GM12878 (cell line): ENCODE results near the gene DCDC2C. TPM values are rescaled to one million over a fixed set of nuclear protein-coding genes. Genes with fewer than 3 reads are reported as not detected.

Experiments
- ATAC-seq: fragments of 200-7000 bp; cut with Tn5 transposase; 3 replicates; pipeline ENCODE4 v1.9.1; 2020; ENCODE audit warnings: mild to moderate bottlenecking, moderate library complexity
- BruUV-seq: library from RNA; stranded (reverse); fragments of 400-500 nt; replicated peaks from 2 replicates; lab custom pipeline; 2021; lab: Mats Ljungman, UMichigan
- CTCF ChIA-PET: fragments of 300-600 bp; sonication (Branson Sonifier 250); formaldehyde crosslinking; extraction: SDS; loops from one replicate; lab custom pipeline; 2021; ENCODE audit warnings: inconsistent platforms; lab: Yijun Ruan, JAX
- POLR2A ChIA-PET: fragments of 350-600 bp; formaldehyde crosslinking; extraction: SDS; loops from one replicate; lab custom pipeline; 2021; ENCODE audit warnings: inconsistent platforms; lab: Charles Lee
- RAD21 ChIA-PET: fragments of 300-600 bp; sonication (Branson Sonifier 250); formaldehyde crosslinking; loops from one replicate; lab custom pipeline; 2023; ENCODE audit warnings: antibody characterized with exemption; ENCODE audit not compliant: unreplicated experiment; lab: Charles Lee
- SMC1A ChIA-PET: fragments of 300-600 bp; sonication (Branson Sonifier 250); formaldehyde crosslinking; loops from one replicate; lab custom pipeline; 2023; ENCODE audit not compliant: unreplicated experiment, uncharacterized antibody; lab: Charles Lee
- DNase-seq: peaks from one replicate; pipeline ENCODE4 v3.0.0-alpha.2; 2011; ENCODE audit warnings: low read depth, low spot score
- FAIRE-seq: peaks from 3 replicates; lab custom pipeline; 2011; peaks lifted over from hg19 to GRCh38; lab: Jason Lieb, UNC
- H2AFZ ChIP-seq: 2 replicates; pipeline ENCODE4 v1.6.0; 2011; ENCODE audit warnings: low read depth, low read length, control low read depth; ENCODE audit not compliant: control insufficient read depth
- H3K27ac ChIP-seq: 2 replicates; pipeline ENCODE4 v1.5.1; 2011; ENCODE audit warnings: control low read depth; ENCODE audit not compliant: control insufficient read depth, insufficient read depth
- H3K27me3 ChIP-seq, 2 experiments: replicated peaks in 1 of 2; 2 replicates each; pipeline versions ENCODE4 v1.6.0 to v1.6.1; 2011; ENCODE audit warnings: low read length in 1 of 2; ENCODE audit not compliant: control insufficient read depth in 2 of 2, insufficient read depth in 2 of 2
- H3K36me3 ChIP-seq, 2 experiments: 2 replicates each; pipeline ENCODE4 v1.5.1; 2011; ENCODE audit warnings: low read length in 1 of 2; ENCODE audit not compliant: control insufficient read depth in 2 of 2, insufficient read depth in 2 of 2
- H3K4me1 ChIP-seq: 2 replicates; pipeline ENCODE4 v1.6.1; 2011; ENCODE audit warnings: mild to moderate bottlenecking, low read length, moderate library complexity, mixed read lengths; ENCODE audit not compliant: control insufficient read depth, insufficient read depth
- H3K4me2 ChIP-seq: 2 replicates; pipeline ENCODE4 v1.6.0; 2011; ENCODE audit warnings: control low read depth; ENCODE audit not compliant: control insufficient read depth, insufficient read depth
- H3K4me3 ChIP-seq: fragments of 200-600 bp; sonication (generic); 2 replicates; pipeline ENCODE4 v1.5.1; 2016
- H3K79me2 ChIP-seq: 2 replicates; pipeline ENCODE4 v1.6.0; 2011; ENCODE audit warnings: low read length; ENCODE audit not compliant: control insufficient read depth, insufficient read depth
- H3K9ac ChIP-seq: 2 replicates; pipeline ENCODE4 v1.8.0; 2011; ENCODE audit warnings: low read length, control low read depth, mixed read lengths; ENCODE audit not compliant: control insufficient read depth, insufficient read depth
- H3K9me3 ChIP-seq: replicated peaks from 3 replicates; pipeline ENCODE4 v1.5.1; 2011; ENCODE audit warnings: mild to moderate bottlenecking, low read length; ENCODE audit not compliant: control insufficient read depth, insufficient read depth
- H4K20me1 ChIP-seq: 2 replicates; pipeline ENCODE4 v1.6.0; 2011; ENCODE audit not compliant: control insufficient read depth, insufficient read depth
- BACH1 ChIP-seq: fragments of 450-650 bp; IDR thresholded peaks from 2 replicates; pipeline ENCODE4 v1.6.1; 2017; ENCODE audit warnings: mild to moderate bottlenecking, borderline replicate concordance
- CHD4 ChIP-seq: fragments of 200-600 bp; sonication (generic); IDR thresholded peaks from 2 replicates; pipeline ENCODE4 v1.6.1; 2016; ENCODE audit warnings: mild to moderate bottlenecking
- E2F4 ChIP-seq: IDR thresholded peaks from 2 replicates; pipeline ENCODE4 v1.6.1; 2012; ENCODE audit warnings: low read depth, low read length, improper control_type of control experiment
- E2F8 ChIP-seq: fragments of 450-650 bp; IDR thresholded peaks from 2 replicates; pipeline ENCODE4 v1.6.1; 2018; ENCODE audit warnings: mild to moderate bottlenecking, low read depth, moderate library complexity; ENCODE audit not compliant: partially characterized antibody
- GABPA ChIP-seq: IDR thresholded peaks from 2 replicates; pipeline ENCODE4 v1.6.1; 2014; ENCODE audit warnings: antibody characterized with exemption, low read depth, mild to moderate bottlenecking, inconsistent platforms
- GATAD2B ChIP-seq: fragments of 450-650 bp; conservative IDR thresholded peaks from 2 replicates; pipeline ENCODE4 v1.6.1; 2017; ENCODE audit warnings: low read depth, mild to moderate bottlenecking, moderate library complexity
- JUNB ChIP-seq: IDR thresholded peaks from 2 replicates; pipeline ENCODE4 v1.6.1; 2016; ENCODE audit warnings: antibody characterized with exemption, mild to moderate bottlenecking
- NBN ChIP-seq: fragments of 450-650 bp; IDR thresholded peaks from 2 replicates; pipeline ENCODE4 v1.6.1; 2016
- NRF1 ChIP-seq: conservative IDR thresholded peaks from 2 replicates; pipeline ENCODE4 v1.6.1; 2011; ENCODE audit warnings: mild to moderate bottlenecking, low read depth, low read length, improper control_type of control experiment
- PAX5 ChIP-seq: IDR thresholded peaks from 2 replicates; pipeline ENCODE4 v1.6.1; 2011; ENCODE audit warnings: low read depth, low read length, borderline replicate concordance
- PKNOX1 ChIP-seq: fragments of 450-650 bp; IDR thresholded peaks from 2 replicates; pipeline ENCODE4 v1.6.1; 2016; ENCODE audit warnings: mild to moderate bottlenecking
- RCOR1 ChIP-seq: conservative IDR thresholded peaks from 2 replicates; pipeline ENCODE4 v1.6.1; 2012; ENCODE audit warnings: low read depth, low read length, improper control_type of control experiment
- STAT1 ChIP-seq: fragments of 450-650 bp; conservative IDR thresholded peaks from 2 replicates; pipeline ENCODE4 v1.6.1; 2014; ENCODE audit warnings: antibody characterized with exemption, mild to moderate bottlenecking
- ZBTB40 ChIP-seq: fragments of 450-650 bp; IDR thresholded peaks from 2 replicates; pipeline ENCODE4 v1.6.1; 2016; ENCODE audit warnings: mild to moderate bottlenecking, moderate library complexity, borderline replicate concordance
- WGBS: methylation state at CpG from one replicate; pipeline ENCODE4 v1.1.6; 2016; ENCODE audit warnings: low lambda C conversion rate; ENCODE audit not compliant: insufficient replicate concordance, insufficient coverage; ENCODE audit errors: missing lambda C conversion rate; 5-methylcytosine and 5-hydroxymethylcytosine counted together
- in situ Hi-C: fragments of 300-500 bp; cut with MboI; formaldehyde crosslinking; loops from 9 replicates; pipeline ENCODE4 v1.14.3; 2018; ENCODE audit warnings: mixed read lengths
- intact Hi-C: fragments of 100-400 bp; cut with micrococcal nuclease; formaldehyde crosslinking; loops from one replicate; pipeline ENCODE4 v1.14.2; 2022; ENCODE audit not compliant: unreplicated experiment
- polyA plus RNA-seq, 11 experiments: library from polyadenylated mRNA; depleted of rRNA in 4 of 11; unstranded in 6 of 11; stranded (reverse) in 5 of 11; fragments of >200 nt; fragmentation: Nextera tagmentation in 4 of 11; fragmentation: Illumina TruSeq in 1 of 11; extraction: Ambion mirVana in 4 of 11; extraction: Trizol in 1 of 11; gene quantifications; 1 replicate in 1 of 11; 2 replicates in 10 of 11; pipeline versions ENCODE4 v1.2.1 to v1.2.3, GENCODE V29; 2011 to 2016; ENCODE audit warnings: inconsistent platforms in 2 of 11, missing spikeins in 2 of 11, low read depth in 1 of 11
- total RNA-seq, 4 experiments: library from RNA; depleted of rRNA in 3 of 4; stranded (reverse); fragments of >200 nt in 3 of 4; fragmentation: Illumina TruSeq in 1 of 4; extraction: Trizol in 1 of 4; gene quantifications; 2 replicates each; pipeline versions ENCODE4 v1.2.1 to v1.2.3, GENCODE V29; 2013 to 2021

Gene DCDC2C
- total and polyA plus RNA-seq, 10 of the 15 experiments (the other 5 are each of a cell fraction or from before 2014, with no cell fraction given), result not detected

- ChIA-PET CTCF (interaction anchor here (0.6 to 1.8 kb wide), 3 partner anchors 40 to 621 kb away, joined by 3 to 5 read pairs (median 4); no protein-coding TSS in a partner anchor), SMC1A (no interaction called here), POLR2A (no interaction called here), RAD21 (no interaction called here)
- FAIRE-seq, result no peak
- H3K36me3 ChIP-seq, result no peaks in the 10 kb centered on the region
- no peak for ATAC-seq
- no peak overlapping the region for H3K9ac ChIP-seq
- H3K27me3 ChIP-seq, result no peaks in the 10 kb centered on the region; a peak in 1 of 4 replicates
- TF ChIP-seq BACH1 (no peak), PKNOX1 (no peak), PAX5 (no peak), GABPA (no peak), NBN (no peak), GATAD2B (no peak), E2F4 (no peak), RCOR1 (no peak), ZBTB40 (no peak), STAT1 (no peak), E2F8 (no peak), NRF1 (no peak), JUNB (no peak), CHD4 (no peak)
- no peaks in the 10 kb centered on the region for H3K79me2 ChIP-seq
- no peak overlapping the region for H3K4me3 ChIP-seq
- DNase-seq, result no peak
- H3K27ac ChIP-seq, result no peak overlapping the region
- WGBS, result 53% methylated on average over 19 of the region's 19 CpGs
- H3K4me2 ChIP-seq, result no peak overlapping the region
- H4K20me1 ChIP-seq, result no peaks in the 10 kb centered on the region
- in situ Hi-C loops, result no loop called here
- intact Hi-C loops, result no loop called here
- H2AFZ ChIP-seq, result no peak overlapping the region
- no TSS peak for BruUV-seq
- no peaks in the 10 kb centered on the region for H3K4me1 ChIP-seq
- H3K9me3 ChIP-seq, result no peaks in the 10 kb centered on the region
Observed at GRCh38 chr2:3739313-3739712, 35.9 kb downstream of the DCDC2C start.
